Hematopoietic multipotent progenitor cell treated with erythropoietin and hydrocortisone succinate and interleukin-3 and kit ligand, for 15 days (in vitro differentiated cells): Measurements from ENCODE around the gene RIPPLY3.

ENCODE experiments used
- DNase-seq: peaks from one replicate; pipeline ENCODE4 v3.0.0-alpha.2; 2015; ENCODE audit warnings: low spot score

The RIPPLY3 gene

GRCh38 chr21:37061926-37062592, 55.6 kb downstream of the RIPPLY3 start:
- no peak for DNase-seq

- DNase-seq, result no peak
Observed at GRCh38 chr21:37062593-37062935, 56.1 kb downstream of the RIPPLY3 start.

GRCh38 chr21:37063433-37063832, 56.9 kb downstream of the RIPPLY3 start:
- no peak for DNase-seq

- DNase-seq, result no peak
Observed at GRCh38 chr21:37064841-37065240, 58.3 kb downstream of the RIPPLY3 start.

- no peak for DNase-seq
Observed at GRCh38 chr21:37065561-37066177, 59.2 kb downstream of the RIPPLY3 start.
